ENCODE measurements around the gene L3MBTL2. TPM values are rescaled to one million over a fixed set of nuclear protein-coding genes. Genes with fewer than 3 reads are reported as not detected.

The L3MBTL2 gene
- total and polyA plus RNA-seq, 2 of the 13 experiments (the other 11 are each of a cell fraction or from before 2014, with no cell fraction given) = 13.8 to 33.7 TPM

DNA sequence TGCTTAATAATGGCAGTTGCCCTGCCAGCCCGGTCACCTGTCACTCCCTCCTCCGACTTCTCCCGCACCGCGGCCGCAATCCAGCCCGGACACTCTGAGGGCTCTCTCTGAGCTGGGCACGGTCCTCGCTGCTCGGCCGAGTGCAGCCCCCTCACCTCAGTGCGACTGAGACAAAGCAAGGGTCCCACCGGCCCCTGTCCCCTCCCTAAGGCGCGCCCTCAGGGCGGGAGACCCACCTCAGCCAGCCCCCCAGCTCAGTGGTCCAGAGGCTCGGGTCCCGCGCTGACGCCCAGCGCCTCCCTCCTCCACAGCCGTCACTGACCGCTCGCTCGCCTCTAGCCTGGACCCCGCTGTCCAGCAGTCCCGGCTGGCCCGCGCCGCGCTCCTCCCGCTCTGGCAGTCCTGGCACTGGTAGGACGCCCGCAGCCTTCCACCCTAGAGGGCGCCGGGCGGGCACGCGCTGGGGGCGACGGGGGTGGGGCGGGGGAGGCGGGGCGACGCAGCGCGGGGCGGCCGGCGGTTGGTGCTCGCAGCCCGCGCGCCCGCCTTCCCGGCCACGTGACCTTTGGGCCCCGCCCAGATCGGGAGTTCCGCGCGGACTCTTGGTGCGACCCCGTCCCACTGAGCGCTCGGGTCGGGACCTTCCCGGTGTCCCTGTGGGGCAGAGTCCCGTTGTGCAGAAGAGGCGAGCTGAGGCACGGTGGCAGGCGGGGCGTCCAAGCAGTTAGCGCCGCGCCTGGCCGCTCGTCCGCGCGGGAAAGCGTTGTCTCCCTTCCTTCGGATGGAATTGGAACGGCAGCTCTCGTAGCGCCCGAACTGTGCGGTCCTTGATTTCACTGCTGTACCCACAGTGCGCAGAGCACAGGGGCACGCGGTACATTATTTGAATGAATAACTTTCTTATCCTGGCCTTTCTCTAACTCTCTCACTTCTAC, 7.8 kb upstream of the L3MBTL2 start (continued):
- TF ChIP-seq, protein P1, sequence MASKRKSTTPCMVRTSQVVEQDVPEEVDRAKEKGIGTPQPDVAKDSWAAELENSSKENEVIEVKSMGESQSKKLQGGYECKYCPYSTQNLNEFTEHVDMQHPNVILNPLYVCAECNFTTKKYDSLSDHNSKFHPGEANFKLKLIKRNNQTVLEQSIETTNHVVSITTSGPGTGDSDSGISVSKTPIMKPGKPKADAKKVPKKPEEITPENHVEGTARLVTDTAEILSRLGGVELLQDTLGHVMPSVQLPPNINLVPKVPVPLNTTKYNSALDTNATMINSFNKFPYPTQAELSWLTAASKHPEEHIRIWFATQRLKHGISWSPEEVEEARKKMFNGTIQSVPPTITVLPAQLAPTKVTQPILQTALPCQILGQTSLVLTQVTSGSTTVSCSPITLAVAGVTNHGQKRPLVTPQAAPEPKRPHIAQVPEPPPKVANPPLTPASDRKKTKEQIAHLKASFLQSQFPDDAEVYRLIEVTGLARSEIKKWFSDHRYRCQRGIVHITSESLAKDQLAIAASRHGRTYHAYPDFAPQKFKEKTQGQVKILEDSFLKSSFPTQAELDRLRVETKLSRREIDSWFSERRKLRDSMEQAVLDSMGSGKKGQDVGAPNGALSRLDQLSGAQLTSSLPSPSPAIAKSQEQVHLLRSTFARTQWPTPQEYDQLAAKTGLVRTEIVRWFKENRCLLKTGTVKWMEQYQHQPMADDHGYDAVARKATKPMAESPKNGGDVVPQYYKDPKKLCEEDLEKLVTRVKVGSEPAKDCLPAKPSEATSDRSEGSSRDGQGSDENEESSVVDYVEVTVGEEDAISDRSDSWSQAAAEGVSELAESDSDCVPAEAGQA (IDR thresholded peaks at IDR 0.05; ENCODE audit: low read depth) = no peak
- TF ChIP-seq, protein P1 (CRISPR knock-in tag; IDR thresholded peaks at IDR 0.05; ENCODE audit: borderline replicate concordance) = no peak
- no peak for TF ChIP-seq NFE2L2 (IDR thresholded peaks at IDR 0.05; ENCODE audit: low read length)
- no peak for TF ChIP-seq POLR2AphosphoS2 (IDR thresholded peaks at IDR 0.05; ENCODE audit: low read depth, low read length)
- TF ChIP-seq, protein P2, sequence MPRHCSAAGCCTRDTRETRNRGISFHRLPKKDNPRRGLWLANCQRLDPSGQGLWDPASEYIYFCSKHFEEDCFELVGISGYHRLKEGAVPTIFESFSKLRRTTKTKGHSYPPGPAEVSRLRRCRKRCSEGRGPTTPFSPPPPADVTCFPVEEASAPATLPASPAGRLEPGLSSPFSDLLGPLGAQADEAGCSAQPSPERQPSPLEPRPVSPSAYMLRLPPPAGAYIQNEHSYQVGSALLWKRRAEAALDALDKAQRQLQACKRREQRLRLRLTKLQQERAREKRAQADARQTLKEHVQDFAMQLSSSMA (CRISPR knock-in tag; IDR thresholded peaks at IDR 0.05) = no peak
- no peak for TF ChIP-seq ZNF30 (CRISPR knock-in tag; IDR thresholded peaks at IDR 0.05)
- TF ChIP-seq REPIN1 (CRISPR knock-in tag; IDR thresholded peaks at IDR 0.05; ENCODE audit: borderline replicate concordance, low read depth) = peak; percentile 58; the same call in 1 of the 2 replicates
- TF ChIP-seq GATAD2A (CRISPR knock-in tag; IDR thresholded peaks at IDR 0.05) = no peak; the same call in 1 of the 2 replicates
- peak; percentile 48; the same call in 1 of the 2 replicates for TF ChIP-seq HOXA9 (CRISPR knock-in tag; IDR thresholded peaks at IDR 0.05; ENCODE audit: borderline replicate concordance)
- TF ChIP-seq NCOA1 (CRISPR knock-in tag; IDR thresholded peaks at IDR 0.05) = no peak; the same call in 1 of the 2 replicates
- TF ChIP-seq, protein P3, sequence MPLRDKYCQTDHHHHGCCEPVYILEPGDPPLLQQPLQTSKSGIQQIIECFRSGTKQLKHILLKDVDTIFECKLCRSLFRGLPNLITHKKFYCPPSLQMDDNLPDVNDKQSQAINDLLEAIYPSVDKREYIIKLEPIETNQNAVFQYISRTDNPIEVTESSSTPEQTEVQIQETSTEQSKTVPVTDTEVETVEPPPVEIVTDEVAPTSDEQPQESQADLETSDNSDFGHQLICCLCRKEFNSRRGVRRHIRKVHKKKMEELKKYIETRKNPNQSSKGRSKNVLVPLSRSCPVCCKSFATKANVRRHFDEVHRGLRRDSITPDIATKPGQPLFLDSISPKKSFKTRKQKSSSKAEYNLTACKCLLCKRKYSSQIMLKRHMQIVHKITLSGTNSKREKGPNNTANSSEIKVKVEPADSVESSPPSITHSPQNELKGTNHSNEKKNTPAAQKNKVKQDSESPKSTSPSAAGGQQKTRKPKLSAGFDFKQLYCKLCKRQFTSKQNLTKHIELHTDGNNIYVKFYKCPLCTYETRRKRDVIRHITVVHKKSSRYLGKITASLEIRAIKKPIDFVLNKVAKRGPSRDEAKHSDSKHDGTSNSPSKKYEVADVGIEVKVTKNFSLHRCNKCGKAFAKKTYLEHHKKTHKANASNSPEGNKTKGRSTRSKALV (CRISPR knock-in tag; IDR thresholded peaks at IDR 0.05) = no peak
- peak; percentile 64 for TF ChIP-seq TBX2 (CRISPR knock-in tag; IDR thresholded peaks at IDR 0.05; ENCODE audit: borderline replicate concordance)
- TF ChIP-seq CCAR2 (optimal IDR thresholded peaks at IDR 0.05; ENCODE audit: low read depth, low read length) = no peak
- TF ChIP-seq, protein P4, sequence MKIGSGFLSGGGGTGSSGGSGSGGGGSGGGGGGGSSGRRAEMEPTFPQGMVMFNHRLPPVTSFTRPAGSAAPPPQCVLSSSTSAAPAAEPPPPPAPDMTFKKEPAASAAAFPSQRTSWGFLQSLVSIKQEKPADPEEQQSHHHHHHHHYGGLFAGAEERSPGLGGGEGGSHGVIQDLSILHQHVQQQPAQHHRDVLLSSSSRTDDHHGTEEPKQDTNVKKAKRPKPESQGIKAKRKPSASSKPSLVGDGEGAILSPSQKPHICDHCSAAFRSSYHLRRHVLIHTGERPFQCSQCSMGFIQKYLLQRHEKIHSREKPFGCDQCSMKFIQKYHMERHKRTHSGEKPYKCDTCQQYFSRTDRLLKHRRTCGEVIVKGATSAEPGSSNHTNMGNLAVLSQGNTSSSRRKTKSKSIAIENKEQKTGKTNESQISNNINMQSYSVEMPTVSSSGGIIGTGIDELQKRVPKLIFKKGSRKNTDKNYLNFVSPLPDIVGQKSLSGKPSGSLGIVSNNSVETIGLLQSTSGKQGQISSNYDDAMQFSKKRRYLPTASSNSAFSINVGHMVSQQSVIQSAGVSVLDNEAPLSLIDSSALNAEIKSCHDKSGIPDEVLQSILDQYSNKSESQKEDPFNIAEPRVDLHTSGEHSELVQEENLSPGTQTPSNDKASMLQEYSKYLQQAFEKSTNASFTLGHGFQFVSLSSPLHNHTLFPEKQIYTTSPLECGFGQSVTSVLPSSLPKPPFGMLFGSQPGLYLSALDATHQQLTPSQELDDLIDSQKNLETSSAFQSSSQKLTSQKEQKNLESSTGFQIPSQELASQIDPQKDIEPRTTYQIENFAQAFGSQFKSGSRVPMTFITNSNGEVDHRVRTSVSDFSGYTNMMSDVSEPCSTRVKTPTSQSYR (CRISPR knock-in tag; IDR thresholded peaks at IDR 0.05; ENCODE audit: borderline replicate concordance) = no peak
